Neural cell (in vitro differentiated cells): ENCODE measurements around the gene PPIE.
"Not testable (repeated sequence)": the region's sequence is repeated elsewhere in the genome, so short reads cannot be mapped to it uniquely, and the experiment has no call there.

ENCODE experiments used
- CTCF ChIP-seq: fragments of 450-650 bp; IDR thresholded peaks from 2 replicates; pipeline ENCODE4 v1.5.1; 2014; ENCODE audit warnings: antibody characterized with exemption, mild to moderate bottlenecking, moderate library complexity; ENCODE audit not compliant: poor library complexity, severe bottlenecking
- EP300 ChIP-seq: fragments of 450-650 bp; conservative IDR thresholded peaks from 2 replicates; pipeline ENCODE4 v1.6.1; 2014; ENCODE audit warnings: antibody characterized with exemption, mild to moderate bottlenecking, moderate library complexity; ENCODE audit not compliant: poor library complexity, severe bottlenecking
- POLR2AphosphoS5 ChIP-seq: IDR thresholded peaks from 2 replicates; pipeline ENCODE4 v1.6.1; 2012
- RAD21 ChIP-seq: fragments of 450-650 bp; conservative IDR thresholded peaks from 2 replicates; pipeline ENCODE4 v1.6.1; 2014; ENCODE audit warnings: antibody characterized with exemption, mild to moderate bottlenecking, moderate library complexity

GRCh38 chr1:39798859-39799769 is 60.4 kb downstream of the PPIE start:
- not testable (repeated sequence) for TF ChIP-seq CTCF, EP300, RAD21, POLR2AphosphoS5
